H1 (cell line): ENCODE data around the gene SH3PXD2B. TPM values are rescaled to one million over a fixed set of nuclear protein-coding genes. Genes with fewer than 3 reads are reported as not detected.
"Not testable (repeated sequence)": the region's sequence is repeated elsewhere in the genome, so short reads cannot be mapped to it uniquely, and the experiment has no call there.

ENCODE experiments used
- CTCF ChIA-PET: fragments of 300-600 bp; sonication (Branson Sonifier 250); formaldehyde crosslinking; loops from one replicate; lab custom pipeline; 2021; ENCODE audit not compliant: partially characterized antibody; lab: Charles Lee
- POLR2A ChIA-PET: fragments of 300-600 bp; sonication (Branson Sonifier 250); formaldehyde crosslinking; loops from one replicate; lab custom pipeline; 2021; ENCODE audit warnings: inconsistent platforms; ENCODE audit not compliant: partially characterized antibody; lab: Charles Lee
- DNase-seq, 2 experiments: peaks; one replicate each; pipeline versions ENCODE4 v3.0.0 to v3.0.0-alpha.2; 2010 to 2022; ENCODE audit warnings: low spot score in 2 of 2, low read depth in 1 of 2, mixed read lengths in 1 of 2
- FAIRE-seq: peaks from 2 replicates; lab custom pipeline; 2011; peaks lifted over from hg19 to GRCh38; lab: Jason Lieb, UNC
- H2AFZ ChIP-seq: 2 replicates; pipeline ENCODE4 v1.8.1; 2012; ENCODE audit warnings: low read length, inconsistent platforms
- H2AK5ac ChIP-seq: 2 replicates; pipeline ENCODE4 v1.6.1; 2013; ENCODE audit warnings: low read depth, low read length
- H2BK120ac ChIP-seq: replicated peaks from 2 replicates; pipeline ENCODE3; 2013; ENCODE audit warnings: low read depth, low read length, inconsistent platforms
- H2BK12ac ChIP-seq: 2 replicates; pipeline ENCODE4 v1.6.1; 2013; ENCODE audit warnings: low read depth, low read length
- H2BK15ac ChIP-seq: 2 replicates; pipeline ENCODE4 v1.6.1; 2013; ENCODE audit warnings: low read length
- H2BK20ac ChIP-seq: 2 replicates; pipeline ENCODE4 v1.6.1; 2013; ENCODE audit warnings: low read length
- H2BK5ac ChIP-seq: 2 replicates; pipeline ENCODE4 v1.6.1; 2013; ENCODE audit warnings: low read depth, low read length
- H3K14ac ChIP-seq: 2 replicates; pipeline ENCODE4 v1.6.1; 2013; ENCODE audit warnings: inconsistent platforms; ENCODE audit not compliant: insufficient read length
- H3K18ac ChIP-seq: 2 replicates; pipeline ENCODE4 v1.6.1; 2013; ENCODE audit warnings: low read length; ENCODE audit errors: extremely low read depth
- H3K23ac ChIP-seq: 2 replicates; pipeline ENCODE4 v1.6.1; 2013; ENCODE audit warnings: inconsistent platforms; ENCODE audit not compliant: insufficient read length
- H3K23me2 ChIP-seq: 2 replicates; pipeline ENCODE4 v1.6.1; 2013; ENCODE audit warnings: low read depth, low read length
- H3K27ac ChIP-seq: 2 replicates; pipeline ENCODE4 v1.6.1; 2011; ENCODE audit warnings: low read depth, low read length, inconsistent platforms
- H3K27me3 ChIP-seq, 4 experiments: replicated peaks in 1 of 4; 1 replicate in 1 of 4; 2 replicates in 3 of 4; pipeline versions ENCODE4 v1.6.1 to v1.8.1; 2011 to 2013; ENCODE audit warnings: low read length in 3 of 4, mild to moderate bottlenecking in 3 of 4, inconsistent platforms in 2 of 4, mixed read lengths in 2 of 4, moderate library complexity in 1 of 4; ENCODE audit not compliant: control insufficient read depth in 3 of 4, insufficient read depth in 3 of 4; ENCODE audit errors: extremely low read depth in 1 of 4
- H3K36me3 ChIP-seq, 4 experiments: 2 replicates each; pipeline versions ENCODE4 v1.6.1 to v1.8.1; 2011 to 2013; ENCODE audit warnings: mild to moderate bottlenecking in 4 of 4, low read length in 3 of 4, moderate library complexity in 2 of 4, control low read depth in 1 of 4, inconsistent platforms in 1 of 4; ENCODE audit not compliant: insufficient read depth in 4 of 4, control insufficient read depth in 2 of 4
- H3K4ac ChIP-seq: replicated peaks from 2 replicates; pipeline ENCODE3; 2013; ENCODE audit warnings: low read length, low read depth, mixed read lengths, inconsistent platforms; ENCODE audit not compliant: insufficient read length
- H3K4me1 ChIP-seq, 4 experiments: replicated peaks in 1 of 4; 1 replicate in 1 of 4; 2 replicates in 3 of 4; pipeline versions ENCODE4 v1.6.1 to v1.8.1; 2011 to 2013; ENCODE audit warnings: low read length in 3 of 4, inconsistent platforms in 2 of 4, mixed read lengths in 1 of 4; ENCODE audit not compliant: insufficient read depth in 4 of 4, control insufficient read depth in 3 of 4
- H3K4me2 ChIP-seq, 2 experiments: 2 replicates each; pipeline versions ENCODE4 v1.6.1 to v1.8.1; 2011 to 2013; ENCODE audit warnings: low read depth in 2 of 2, low read length in 2 of 2, control low read depth in 1 of 2, inconsistent platforms in 1 of 2, mild to moderate bottlenecking in 1 of 2; ENCODE audit not compliant: insufficient read depth in 1 of 2
- H3K4me3 ChIP-seq, 4 experiments: fragments of 200-600, 300-600 bp in 1 of 4; sonication (generic), shearing (Covaris generic), sonication (Bioruptor Twin) in 1 of 4; 2 replicates each; pipeline versions ENCODE4 v1.5.1 to v1.8.1; 2011 to 2016; ENCODE audit warnings: low read length in 4 of 4, low read depth in 3 of 4, control low read depth in 2 of 4, inconsistent platforms in 2 of 4, mild to moderate bottlenecking in 2 of 4, mixed read lengths in 1 of 4, moderate library complexity in 1 of 4; ENCODE audit not compliant: insufficient read depth in 2 of 4; ENCODE audit errors: extremely low read depth in 1 of 4
- H3K56ac ChIP-seq: replicated peaks from 2 replicates; pipeline ENCODE3; 2013; ENCODE audit warnings: low read depth, mild to moderate bottlenecking, mixed read lengths, low read length, inconsistent platforms; ENCODE audit not compliant: insufficient read length
- H3K79me1 ChIP-seq: 2 replicates; pipeline ENCODE4 v1.6.1; 2013; ENCODE audit warnings: low read depth, low read length, control low read depth
- H3K79me2 ChIP-seq, 2 experiments: 2 replicates each; pipeline versions ENCODE4 v1.6.1 to v1.8.1; 2012 to 2013; ENCODE audit warnings: low read length in 2 of 2, mild to moderate bottlenecking in 2 of 2, inconsistent platforms in 1 of 2; ENCODE audit not compliant: insufficient read depth in 2 of 2, control insufficient read depth in 1 of 2
- H3K9ac ChIP-seq, 4 experiments: replicated peaks in 1 of 4; 1 replicate in 1 of 4; 2 replicates in 3 of 4; pipeline versions ENCODE4 v1.6.1 to v1.8.1; 2011 to 2013; ENCODE audit warnings: low read depth in 3 of 4, low read length in 3 of 4, control low read depth in 2 of 4, mild to moderate bottlenecking in 2 of 4, moderate library complexity in 2 of 4, inconsistent platforms in 1 of 4; ENCODE audit errors: extremely low read depth in 1 of 4
- H3K9me3 ChIP-seq, 2 experiments: 2 replicates each; pipeline versions ENCODE4 v1.6.1 to v1.8.1; 2012 to 2013; ENCODE audit warnings: mild to moderate bottlenecking in 2 of 2, moderate library complexity in 2 of 2, control low read depth in 1 of 2, inconsistent platforms in 1 of 2, low read depth in 1 of 2, low read length in 1 of 2, mixed read lengths in 1 of 2; ENCODE audit not compliant: insufficient read depth in 2 of 2
- H4K20me1 ChIP-seq, 2 experiments: replicated peaks in 1 of 2; 2 replicates each; pipeline versions ENCODE3 to v1.8.1; 2011 to 2013; ENCODE audit warnings: inconsistent platforms in 2 of 2, low read length in 2 of 2, mild to moderate bottlenecking in 1 of 2; ENCODE audit not compliant: insufficient read depth in 2 of 2, control insufficient read depth in 1 of 2
- H4K5ac ChIP-seq: 2 replicates; pipeline ENCODE4 v1.6.1; 2013; ENCODE audit warnings: low read length, low read depth, mixed read lengths, inconsistent platforms; ENCODE audit not compliant: insufficient read length
- H4K8ac ChIP-seq: 2 replicates; pipeline ENCODE4 v1.8.0; 2013; ENCODE audit warnings: mild to moderate bottlenecking, moderate library complexity, low read length, inconsistent platforms; ENCODE audit not compliant: insufficient read depth; ENCODE audit errors: extremely low read depth
- H4K91ac ChIP-seq: replicated peaks from 2 replicates; pipeline ENCODE3; 2013; ENCODE audit warnings: low read length, mixed read lengths, inconsistent platforms; ENCODE audit not compliant: insufficient read length
- WGBS, 2 experiments: shearing (Covaris generic) in 1 of 2; methylation state at CpG; one replicate each; pipeline versions ENCODE4 v1.1.6 to v1.1.7; 2013 to 2015; ENCODE audit warnings: low lambda C conversion rate in 2 of 2, mixed read lengths in 2 of 2, inconsistent platforms in 1 of 2, low coverage in 1 of 2, missing lambda C conversion rate in 1 of 2; ENCODE audit not compliant: insufficient replicate concordance in 2 of 2, insufficient coverage in 1 of 2, insufficient read length in 1 of 2; ENCODE audit errors: extremely low coverage in 1 of 2, missing lambda C conversion rate in 1 of 2; 5-methylcytosine and 5-hydroxymethylcytosine counted together
- polyA plus RNA-seq, 7 experiments: library from polyadenylated mRNA; depleted of rRNA in 3 of 7; stranded (reverse) in 5 of 7; unstranded in 2 of 7; fragments of >200 nt in 5 of 7; fragments of 200-250 nt in 2 of 7; gene quantifications; 1 replicate in 5 of 7; 2 replicates in 1 of 7; 4 replicates in 1 of 7; pipeline versions ENCODE4 v1.2.1 to v1.2.3, GENCODE V29; 2011 to 2013; ENCODE audit warnings: missing spikeins in 2 of 7, mixed read lengths in 2 of 7
- total RNA-seq: library from RNA; stranded (reverse); fragmentation: NEBNext Ultra II Directional; extraction: Animal tissue kit (Norgen Biotek cat#: 25700); gene quantifications from 2 replicates; pipeline ENCODE4 v1.2.1, GENCODE V29; 2021

The SH3PXD2B gene
- total and polyA plus RNA-seq, 2 of the 8 experiments (the other 6 are each of a cell fraction or from before 2014, with no cell fraction given): 32.9 to 72.9 TPM

DNA sequence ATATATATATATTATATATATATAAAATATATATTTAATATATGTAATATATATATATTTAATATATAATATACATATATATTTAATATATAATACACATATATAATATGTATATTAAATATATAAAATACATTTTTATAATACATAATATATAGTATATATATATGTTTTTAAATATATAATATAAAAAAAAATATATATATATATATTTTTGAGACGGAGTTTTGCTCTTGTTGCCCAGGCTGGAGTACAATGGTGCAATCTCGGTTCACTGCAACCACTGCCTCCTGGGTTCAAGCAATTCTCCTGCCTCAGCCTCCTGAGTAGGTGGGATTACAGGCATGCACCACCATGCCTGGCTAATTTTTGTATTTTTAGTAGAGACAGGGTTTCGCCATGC lies 85.6 kb downstream of the SH3PXD2B start:
- H3K9ac ChIP-seq, H4K91ac ChIP-seq, H3K56ac ChIP-seq, H4K8ac ChIP-seq, H3K79me1 ChIP-seq, H3K4ac ChIP-seq, H3K4me1 ChIP-seq, FAIRE-seq, CTCF ChIA-PET, H3K27me3 ChIP-seq, H2BK12ac ChIP-seq, DNase-seq, H3K23ac ChIP-seq, H2BK15ac ChIP-seq, H3K23me2 ChIP-seq, H2AFZ ChIP-seq, H3K18ac ChIP-seq, H3K79me2 ChIP-seq, H2AK5ac ChIP-seq, H3K27ac ChIP-seq, H3K4me3 ChIP-seq, H2BK120ac ChIP-seq, H4K5ac ChIP-seq, H4K20me1 ChIP-seq, H3K14ac ChIP-seq, H2BK5ac ChIP-seq, H2BK20ac ChIP-seq, POLR2A ChIA-PET, H3K4me2 ChIP-seq: not testable (repeated sequence)
- WGBS, 2 experiments: 98% methylated on average over 3 of the region's 3 CpGs; no CpG with 5 or more reads in 1 of the 2 experiments
- H3K36me3 ChIP-seq: peaks cover 2 to 25% (median 12%) of the 10 kb centered on the region in 4 experiments; a peak in 6 of 8 replicates
- peaks cover 5 to 19% of the 10 kb centered on the region in 2 experiments for H3K9me3 ChIP-seq
